Posterior vena cava (tissue), 2 donors: ENCODE data around the gene GRID2. TPM values are rescaled to one million over a fixed set of nuclear protein-coding genes. Genes with fewer than 3 reads are reported as not detected.

ENCODE experiments used
- DNase-seq: peaks from one replicate; pipeline ENCODE4 v3.0.0-alpha.2; 2020; ENCODE audit warnings: low spot score
- intact Hi-C, 2 donors: fragments of 100-400 bp; cut with DNase I; formaldehyde crosslinking; loops; one replicate each; pipeline versions ENCODE4 v1.14.1 to v1.14.2; 2022 to 2023
- total RNA-seq, 2 donors: library from RNA; stranded (reverse); fragmentation: NEBNext Ultra II Directional; extraction: Animal tissue kit (Norgen Biotek cat#: 25700); gene quantifications; one replicate each; pipeline ENCODE4 v1.2.1, GENCODE V29; 2021
- donor health status: DM: yes; HTN: yes; CAD: no.
- donor health status: DM: yes; HTN: yes; CAD: no.

The GRID2 gene
- total RNA-seq, 2 donors from 2014 or later: 0.38 TPM; not detected in 1

- no peak for DNase-seq
- intact Hi-C loops: no loop called here
Measured at GRCh38 chr4:93776386-93777080, 1472.8 kb downstream of the GRID2 start.

GRCh38 chr4:93777081-93777460, 1473.3 kb downstream of the GRID2 start:
- DNase-seq: no peak
- intact Hi-C loops: no loop called here

- DNase-seq: no peak
- intact Hi-C loops: no loop called here
Measured at GRCh38 chr4:93779228-93779627, 1475.5 kb downstream of the GRID2 start.

GRCh38 chr4:93780080-93780479, 1476.3 kb downstream of the GRID2 start:
- intact Hi-C loops: no loop called here

GRCh38 chr4:93781198-93781597, 1477.4 kb downstream of the GRID2 start:
- intact Hi-C loops: no loop called here
- no peak for DNase-seq

More at GRCh38 chr4:93780080-93780479, 1476.3 kb downstream of the GRID2 start:
- DNase-seq: no peak

GRCh38 chr4:93786149-93786548, 1482.4 kb downstream of the GRID2 start:
- DNase-seq: no peak
- intact Hi-C loops: no loop called here

- intact Hi-C loops: no loop called here
- DNase-seq: no peak
Measured at GRCh38 chr4:93788712-93789111, 1484.9 kb downstream of the GRID2 start.

- intact Hi-C loops: no loop called here
- no peak for DNase-seq
Measured at GRCh38 chr4:93791570-93792195, 1487.9 kb downstream of the GRID2 start.

GRCh38 chr4:93802045-93802444, 1498.3 kb downstream of the GRID2 start:
- DNase-seq: no peak
- intact Hi-C loops: no loop called here

- DNase-seq: no peak
- intact Hi-C loops: no loop called here
Measured at GRCh38 chr4:93809773-93810172, 1506.0 kb downstream of the GRID2 start.

- no peak for DNase-seq
- intact Hi-C loops: no loop called here
Measured at GRCh38 chr4:93810340-93810992, 1506.7 kb downstream of the GRID2 start.

GRCh38 chr4:93813092-93813491, 1509.3 kb downstream of the GRID2 start:
- intact Hi-C loops: no loop called here
- DNase-seq: no peak

GRCh38 chr4:93814141-93814540, 1510.4 kb downstream of the GRID2 start:
- no peak for DNase-seq
- intact Hi-C loops: no loop called here

- DNase-seq: no peak
- intact Hi-C loops: no loop called here
Measured at GRCh38 chr4:93814722-93815121, 1511.0 kb downstream of the GRID2 start.
